HepG2 (cell line): ENCODE measurements around the gene ERFL. TPM values are rescaled to one million over a fixed set of nuclear protein-coding genes. Genes with fewer than 3 reads are reported as not detected.

Experiments used
- ATAC-seq: fragments of 200-7000 bp; cut with Tn5 transposase; 3 replicates; pipeline ENCODE4 v1.9.1; 2020; ENCODE audit warnings: mild to moderate bottlenecking, moderate library complexity
- BruUV-seq: library from RNA; stranded (reverse); fragments of 400-500 nt; replicated peaks from 2 replicates; lab custom pipeline; 2021; lab: Mats Ljungman, UMichigan
- CTCF ChIA-PET: fragments of 300-600 bp; formaldehyde crosslinking; extraction: SDS; loops from one replicate; lab custom pipeline; 2021; ENCODE audit warnings: low total read pairs, inconsistent platforms, low intra/inter-chr PET ratio; lab: Yijun Ruan, JAX
- POLR2A ChIA-PET: fragments of 350-600 bp; sonication (Branson Sonifier 250); formaldehyde crosslinking; loops from one replicate; lab custom pipeline; 2020; ENCODE audit warnings: antibody characterized with exemption, inconsistent platforms; lab: Yijun Ruan, JAX
- DNase-seq: peaks from one replicate; pipeline ENCODE4 v3.0.0-alpha.2; 2015; ENCODE audit warnings: low spot score
- FAIRE-seq: peaks from 3 replicates; lab custom pipeline; 2011; peaks lifted over from hg19 to GRCh38; lab: Jason Lieb, UNC
- H2AFZ ChIP-seq: one replicate; pipeline ENCODE4 v1.6.1; 2011; ENCODE audit warnings: low read length, inconsistent platforms
- H3K27ac ChIP-seq: fragments of 300-600 bp; 3 replicates; pipeline ENCODE4 v1.8.0; 2011; ENCODE audit warnings: mixed run types, mild to moderate bottlenecking, mixed read lengths, low read length, inconsistent platforms; ENCODE audit not compliant: insufficient read depth; ENCODE audit errors: extremely low read length
- H3K27me3 ChIP-seq, 2 experiments: fragments of 200-600 bp in 1 of 2; 2 replicates in 1 of 2; 3 replicates in 1 of 2; pipeline versions ENCODE4 v1.6.0 to v1.8.0; 2011; ENCODE audit warnings: low read length in 2 of 2, mild to moderate bottlenecking in 2 of 2, moderate library complexity in 2 of 2, inconsistent platforms in 1 of 2; ENCODE audit not compliant: insufficient read depth in 2 of 2, control insufficient read depth in 1 of 2
- H3K36me3 ChIP-seq, 2 experiments: fragments of 200-600 bp in 1 of 2; replicated peaks in 1 of 2; 2 replicates in 1 of 2; 3 replicates in 1 of 2; pipeline versions ENCODE4 v1.5.1 to v1.8.0; 2011; ENCODE audit warnings: low read length in 2 of 2, inconsistent platforms in 1 of 2; ENCODE audit not compliant: insufficient read depth in 2 of 2, control insufficient read depth in 1 of 2
- H3K4me1 ChIP-seq: 2 replicates; pipeline ENCODE4 v1.5.1; 2012; ENCODE audit warnings: low read length, inconsistent platforms; ENCODE audit not compliant: insufficient read depth
- H3K4me2 ChIP-seq: 2 replicates; pipeline ENCODE4 v1.6.0; 2011; ENCODE audit warnings: low read depth, low read length, inconsistent platforms
- H3K4me3 ChIP-seq, 3 experiments: fragments of 200-600 bp in 1 of 3; sonication (generic), shearing (Covaris generic) in 1 of 3; replicated peaks in 1 of 3; 2 replicates each; pipeline ENCODE4 v1.5.1; 2011 to 2016; ENCODE audit warnings: low read length in 3 of 3, inconsistent platforms in 2 of 3, low read depth in 2 of 3, mild to moderate bottlenecking in 2 of 3, control low read depth in 1 of 3, mixed read lengths in 1 of 3; ENCODE audit not compliant: insufficient read depth in 1 of 3
- H3K79me2 ChIP-seq: one replicate; pipeline ENCODE4 v1.6.1; 2011; ENCODE audit warnings: low read length, inconsistent platforms; ENCODE audit not compliant: insufficient read depth
- H3K9ac ChIP-seq: 2 replicates; pipeline ENCODE4 v1.6.0; 2011; ENCODE audit warnings: mild to moderate bottlenecking, low read depth, low read length, inconsistent platforms; ENCODE audit not compliant: insufficient read depth
- H3K9me3 ChIP-seq: 2 replicates; pipeline ENCODE4 v1.5.1; 2012; ENCODE audit warnings: mild to moderate bottlenecking, low read length
- H4K20me1 ChIP-seq: 2 replicates; pipeline ENCODE4 v1.6.0; 2011; ENCODE audit warnings: inconsistent platforms, mild to moderate bottlenecking, low read length, moderate library complexity; ENCODE audit not compliant: insufficient read depth
- GABPA ChIP-seq, 2 experiments: IDR thresholded peaks; 2 replicates each; pipeline ENCODE4 v1.6.1; 2011 to 2016; ENCODE audit warnings: low read depth in 2 of 2, low read length in 1 of 2, missing biosample characterization in 1 of 2, missing genetic modification characterization in 1 of 2
- KMT2A ChIP-seq: sonication (generic); formaldehyde crosslinking; IDR thresholded peaks from 2 replicates; pipeline ENCODE4 v1.4.0; 2020; ENCODE audit warnings: missing genetic modification reagents
- MAZ ChIP-seq, 2 experiments: sonication (generic) in 1 of 2; formaldehyde crosslinking in 1 of 2; IDR thresholded peaks; 2 replicates each; pipeline versions ENCODE4 v1.5.0 to v1.6.1; 2012 to 2020; ENCODE audit warnings: low read depth in 2 of 2, mild to moderate bottlenecking in 2 of 2, borderline replicate concordance in 1 of 2, improper control_type of control experiment in 1 of 2, low read length in 1 of 2, missing genetic modification reagents in 1 of 2, moderate library complexity in 1 of 2
- MTA3 ChIP-seq: sonication (generic); formaldehyde crosslinking; IDR thresholded peaks from 2 replicates; pipeline ENCODE4 v1.4.0; 2020; ENCODE audit warnings: missing genetic modification reagents
- PCBP2 ChIP-seq: fragments of 200-400 bp; formaldehyde crosslinking; optimal IDR thresholded peaks from 2 replicates; pipeline ENCODE3; 2018; ENCODE audit warnings: low read length, low read depth; ENCODE audit not compliant: poor library complexity, severe bottlenecking
- PLRG1 ChIP-seq: fragments of 450-650 bp; conservative IDR thresholded peaks from 2 replicates; pipeline ENCODE4 v1.6.1; 2016
- POGZ ChIP-seq: sonication (generic); formaldehyde crosslinking; IDR thresholded peaks from 2 replicates; pipeline ENCODE4 v1.4.0; 2020; ENCODE audit warnings: mild to moderate bottlenecking, missing genetic modification reagents
- POLR2AphosphoS2 ChIP-seq: IDR thresholded peaks from 2 replicates; pipeline ENCODE4 v1.6.1; 2011; ENCODE audit warnings: low read depth, low read length, improper control_type of control experiment
- SAP130 ChIP-seq: IDR thresholded peaks from 2 replicates; pipeline ENCODE4 v1.6.1; 2016; ENCODE audit warnings: low read depth
- TBP ChIP-seq: sonication (generic); formaldehyde crosslinking; IDR thresholded peaks from 2 replicates; pipeline ENCODE4 v1.5.0; 2020; ENCODE audit warnings: missing genetic modification reagents
- ZNF180 ChIP-seq: sonication (generic); formaldehyde crosslinking; IDR thresholded peaks from 2 replicates; pipeline ENCODE4 v1.4.0; 2020; ENCODE audit warnings: low read depth, missing genetic modification reagents, borderline replicate concordance
- ZNF615 ChIP-seq: sonication (generic); formaldehyde crosslinking; IDR thresholded peaks from 2 replicates; pipeline ENCODE4 v1.5.0; 2020; ENCODE audit warnings: mild to moderate bottlenecking, missing genetic modification reagents, borderline replicate concordance
- ZNF629 ChIP-seq: sonication (generic); formaldehyde crosslinking; conservative IDR thresholded peaks from 2 replicates; pipeline ENCODE4 v1.5.0; 2020; ENCODE audit warnings: missing genetic modification reagents
- ZNF816 ChIP-seq: sonication (generic); formaldehyde crosslinking; IDR thresholded peaks from 2 replicates; pipeline ENCODE4 v1.8.0; 2022; ENCODE audit warnings: missing genetic modification reagents, mild to moderate bottlenecking, borderline replicate concordance
- ZSCAN9 ChIP-seq: IDR thresholded peaks from 2 replicates; pipeline ENCODE4 v1.6.1; 2016; ENCODE audit warnings: borderline replicate concordance
- WGBS: methylation state at CpG from one replicate; pipeline ENCODE4 v1.1.6; 2017; ENCODE audit warnings: low lambda C conversion rate; 5-methylcytosine and 5-hydroxymethylcytosine counted together
- in situ Hi-C: cut with HindIII; loops from 2 replicates; pipeline ENCODE4 v1.10.0; 2017; ENCODE audit warnings: low pct_unique_long_range_greater_than_20kb; ENCODE audit not compliant: extremely low pct_ligation_motif_present
- intact Hi-C: fragments of 100-400 bp; cut with micrococcal nuclease; formaldehyde crosslinking; loops from one replicate; pipeline ENCODE4 v1.10.0; 2022; ENCODE audit not compliant: unreplicated experiment
- polyA plus RNA-seq, 8 experiments: library from polyadenylated mRNA; depleted of rRNA in 3 of 8; stranded (reverse) in 7 of 8; unstranded in 1 of 8; fragments of >200 nt; fragmentation: Illumina TruSeq in 4 of 8; extraction: Trizol in 4 of 8; gene quantifications; 2 replicates each; pipeline versions ENCODE4 v1.2.1 to v1.2.3, GENCODE V29; 2011 to 2016; ENCODE audit warnings: low read depth in 4 of 8, missing spikeins in 1 of 8, mixed read lengths in 1 of 8; ENCODE audit not compliant: insufficient read depth in 1 of 8
- total RNA-seq, 5 experiments: library from RNA; depleted of rRNA; stranded (reverse); fragments of >200 nt; fragmentation: Illumina TruSeq; extraction: Trizol; gene quantifications; 2 replicates each; pipeline ENCODE4 v1.2.3, GENCODE V29; 2016; ENCODE audit warnings: low read depth in 1 of 5
- TF ChIP-seq, protein P1 (sequence below): sonication (generic); formaldehyde crosslinking; IDR thresholded peaks from 2 replicates; pipeline ENCODE4 v1.5.0; 2020; ENCODE audit warnings: missing genetic modification reagents
- TF ChIP-seq, protein P2 (sequence below): sonication (generic); formaldehyde crosslinking; IDR thresholded peaks from 2 replicates; pipeline ENCODE4 v1.5.0; 2020; ENCODE audit warnings: missing genetic modification reagents

The ERFL gene
- total and polyA plus RNA-seq, 2 of the 13 experiments (the other 11 are each of a cell fraction or from before 2014, with no cell fraction given), result not detected

DNA sequence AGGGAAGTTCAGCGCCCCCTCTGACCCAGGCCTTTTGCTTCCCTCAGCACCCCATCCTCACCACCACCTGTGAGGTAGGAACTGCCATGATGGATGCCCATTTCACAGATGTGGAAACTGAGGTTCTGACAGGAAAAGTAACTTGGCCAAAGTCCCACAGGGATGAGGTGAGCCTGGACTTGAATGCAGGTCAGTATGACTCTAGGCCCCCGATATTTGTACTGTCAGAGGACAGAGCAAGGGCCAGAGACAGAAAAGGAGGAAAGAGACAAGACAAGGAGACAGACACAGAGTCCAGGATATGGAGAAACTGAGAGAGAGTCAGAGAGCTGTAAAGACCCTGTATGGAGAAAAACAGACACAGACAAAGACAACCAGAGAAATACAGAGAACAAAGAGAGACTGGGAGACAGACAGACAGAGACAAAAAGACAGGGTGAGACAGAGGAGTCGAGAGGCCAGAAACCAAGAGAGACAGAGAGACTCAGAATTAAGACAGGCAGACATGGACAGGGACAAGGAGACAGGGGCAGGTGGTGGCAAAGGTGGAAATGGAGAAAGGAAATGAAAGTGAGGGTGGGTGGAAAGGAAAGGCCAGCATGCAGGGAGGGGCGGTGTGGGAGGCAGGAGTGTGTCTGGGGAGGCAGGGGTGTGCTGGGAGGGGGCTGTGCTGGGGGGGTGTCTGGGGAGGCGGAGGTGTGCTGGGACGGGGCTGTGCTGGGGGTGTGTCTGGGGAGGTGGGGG lies 5.0 kb downstream of the ERFL start (continued):
- TF ChIP-seq ZSCAN9 (CRISPR knock-in tag), result no peak
- no peak for TF ChIP-seq TBP (CRISPR knock-in tag)
- no peak for TF ChIP-seq KMT2A (CRISPR knock-in tag)
- peak; percentile 91 for TF ChIP-seq ZNF629 (CRISPR knock-in tag)
- TF ChIP-seq MTA3 (CRISPR knock-in tag), result no peak
- no peak for TF ChIP-seq ZNF180 (CRISPR knock-in tag)
- TF ChIP-seq ZNF816, result no peak
- 0 out of 2 replicates have a peak, but pooled peaks have one; percentile 38 for TF ChIP-seq PLRG1
- TF ChIP-seq, protein P1, sequence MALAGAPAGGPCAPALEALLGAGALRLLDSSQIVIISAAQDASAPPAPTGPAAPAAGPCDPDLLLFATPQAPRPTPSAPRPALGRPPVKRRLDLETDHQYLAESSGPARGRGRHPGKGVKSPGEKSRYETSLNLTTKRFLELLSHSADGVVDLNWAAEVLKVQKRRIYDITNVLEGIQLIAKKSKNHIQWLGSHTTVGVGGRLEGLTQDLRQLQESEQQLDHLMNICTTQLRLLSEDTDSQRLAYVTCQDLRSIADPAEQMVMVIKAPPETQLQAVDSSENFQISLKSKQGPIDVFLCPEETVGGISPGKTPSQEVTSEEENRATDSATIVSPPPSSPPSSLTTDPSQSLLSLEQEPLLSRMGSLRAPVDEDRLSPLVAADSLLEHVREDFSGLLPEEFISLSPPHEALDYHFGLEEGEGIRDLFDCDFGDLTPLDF (CRISPR knock-in tag), result no peak
- no peak for TF ChIP-seq PCBP2
- no peak for TF ChIP-seq MAZ (IDR thresholded peaks at IDR 0.05; ENCODE audit: borderline replicate concordance, low read depth, low read length)
- TF ChIP-seq MAZ (CRISPR knock-in tag; IDR thresholded peaks at IDR 0.05; ENCODE audit: low read depth), result no peak

DNA sequence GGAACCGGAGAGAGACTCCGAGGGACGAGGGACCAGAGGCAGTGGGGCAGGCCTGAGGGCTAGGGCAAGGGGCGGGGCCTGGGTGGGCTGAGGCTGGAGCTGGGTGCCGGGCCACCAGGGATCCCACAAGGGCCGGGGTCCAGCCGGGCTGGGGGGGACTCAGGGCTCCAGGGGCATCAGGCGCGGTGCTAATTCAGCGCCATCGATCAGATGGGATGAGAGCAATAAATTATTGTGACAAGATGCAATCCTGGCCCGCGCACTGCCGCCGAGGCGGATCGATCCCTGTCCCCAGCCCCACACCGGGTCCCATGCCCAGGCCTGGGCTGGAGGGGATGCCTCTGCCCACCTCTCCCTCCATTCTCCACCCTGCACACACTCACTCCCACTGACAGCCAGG lies 5.7 kb downstream of the ERFL start:
- H3K36me3 ChIP-seq, result no peaks in the 10 kb centered on the region
- no TSS peak for BruUV-seq
- no peaks in the 10 kb centered on the region for H3K4me1 ChIP-seq
- no peaks in the 10 kb centered on the region for H3K9me3 ChIP-seq
- no peak overlapping the region for H3K9ac ChIP-seq
- ChIA-PET CTCF (no interaction called here), POLR2A (no interaction called here)
- no peak overlapping the region for H2AFZ ChIP-seq
- ATAC-seq (no peak), FAIRE-seq (no peak), DNase-seq (no peak)
- H3K27me3 ChIP-seq, result peaks cover 3 to 54% of the 10 kb centered on the region in 2 experiments; a peak in 4 of 5 replicates
- H3K4me3 ChIP-seq, result no peak overlapping the region
- H3K79me2 ChIP-seq, result no peaks in the 10 kb centered on the region
- no peak overlapping the region for H3K4me2 ChIP-seq
- H3K27ac ChIP-seq, result no peak overlapping the region
- no peaks in the 10 kb centered on the region for H4K20me1 ChIP-seq
- no peak for TF ChIP-seq ZNF615 (CRISPR knock-in tag)
- TF ChIP-seq POGZ (CRISPR knock-in tag), result no peak
- TF ChIP-seq, protein P2, sequence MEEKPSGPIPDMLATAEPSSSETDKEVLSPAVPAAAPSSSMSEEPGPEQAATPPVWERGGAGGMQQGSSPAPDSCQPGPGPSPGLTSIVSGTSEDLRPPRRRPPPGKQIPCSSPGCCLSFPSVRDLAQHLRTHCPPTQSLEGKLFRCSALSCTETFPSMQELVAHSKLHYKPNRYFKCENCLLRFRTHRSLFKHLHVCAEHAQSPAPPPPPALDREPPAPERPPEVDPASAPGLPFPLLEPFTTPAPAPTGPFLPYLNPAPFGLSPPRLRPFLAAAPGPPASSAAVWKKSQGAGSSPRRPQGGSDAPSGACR (CRISPR knock-in tag), result no peak
- no peak for TF ChIP-seq POLR2AphosphoS2
- TF ChIP-seq GABPA (IDR thresholded peaks at IDR 0.05; ENCODE audit: low read depth, low read length), result no peak
- no peak for TF ChIP-seq GABPA (CRISPR knock-in tag; IDR thresholded peaks at IDR 0.05; ENCODE audit: low read depth)
- no peak for TF ChIP-seq SAP130 (CRISPR knock-in tag)
- intact Hi-C loops, result no loop called here
- 12% methylated on average over 6 of the region's 18 CpGs for WGBS
- in situ Hi-C loops, result no loop called here
